Measurements from ENCODE around the gene VANGL1. TPM values are rescaled to one million over a fixed set of nuclear protein-coding genes. Genes with fewer than 3 reads are reported as not detected.

Gene VANGL1
- total RNA-seq, 1 donor = 11.8 TPM

GRCh38 chr1:115666206-115666605, 24.4 kb downstream of the VANGL1 start:
- no peak for DNase-seq (ENCODE audit: low read depth in 2 of 3, low spot score in 2 of 3)

GRCh38 chr1:115666702-115667101, 24.9 kb downstream of the VANGL1 start:
- DNase-seq (ENCODE audit: low read depth in 2 of 3, low spot score in 2 of 3) = no peak

- no peak for DNase-seq (ENCODE audit: low read depth in 2 of 3, low spot score in 2 of 3)
These were observed 26.8 kb downstream of the VANGL1 start for GRCh38 chr1:115668579-115668978.

- peak in 1 of 3 donors; percentile 16 for DNase-seq (ENCODE audit: low read depth in 2 of 3, low spot score in 2 of 3)
These were observed 27.4 kb downstream of the VANGL1 start for GRCh38 chr1:115669002-115669673.

GRCh38 chr1:115669886-115670285, 28.1 kb downstream of the VANGL1 start:
- no peak for DNase-seq (ENCODE audit: low read depth in 2 of 3, low spot score in 2 of 3)

GRCh38 chr1:115670476-115671175, 28.9 kb downstream of the VANGL1 start:
- peak in 1 of 3 donors; percentile 55 for DNase-seq (ENCODE audit: low read depth in 2 of 3, low spot score in 2 of 3)

- DNase-seq (ENCODE audit: low read depth in 2 of 3, low spot score in 2 of 3) = no peak
These were observed 29.6 kb downstream of the VANGL1 start for GRCh38 chr1:115671176-115671934.

- no peak for DNase-seq (ENCODE audit: low read depth in 2 of 3, low spot score in 2 of 3)
These were observed 30.6 kb downstream of the VANGL1 start for GRCh38 chr1:115672224-115673009.

GRCh38 chr1:115676498-115677181, 34.9 kb downstream of the VANGL1 start:
- peak in 1 of 3 donors; percentile 5 for DNase-seq (ENCODE audit: low read depth in 2 of 3, low spot score in 2 of 3)

- DNase-seq (ENCODE audit: low read depth in 2 of 3, low spot score in 2 of 3) = peak in 2 of 3 donors; percentile 58 to 82
These were observed 35.4 kb downstream of the VANGL1 start for GRCh38 chr1:115677182-115677555.

- DNase-seq (ENCODE audit: low read depth in 2 of 3, low spot score in 2 of 3) = peak in 2 of 3 donors; percentile 40 to 64
These were observed 35.8 kb downstream of the VANGL1 start for GRCh38 chr1:115677565-115677964.

GRCh38 chr1:115678141-115678540, 36.4 kb downstream of the VANGL1 start:
- no peak for DNase-seq (ENCODE audit: low read depth in 2 of 3, low spot score in 2 of 3)

GRCh38 chr1:115679141-115679611, 37.4 kb downstream of the VANGL1 start:
- no peak for DNase-seq (ENCODE audit: low read depth in 2 of 3, low spot score in 2 of 3)

GRCh38 chr1:115680730-115681111, 39.0 kb downstream of the VANGL1 start:
- DNase-seq (ENCODE audit: low read depth in 2 of 3, low spot score in 2 of 3) = no peak

GRCh38 chr1:115682792-115683191, 41.0 kb downstream of the VANGL1 start:
- no peak for DNase-seq (ENCODE audit: low read depth in 2 of 3, low spot score in 2 of 3)

GRCh38 chr1:115685029-115685705, 43.4 kb downstream of the VANGL1 start:
- no peak for DNase-seq (ENCODE audit: low read depth in 2 of 3, low spot score in 2 of 3)

GRCh38 chr1:115687744-115688143, 46.0 kb downstream of the VANGL1 start:
- DNase-seq (ENCODE audit: low read depth in 2 of 3, low spot score in 2 of 3) = no peak

GRCh38 chr1:115690972-115691371, 49.2 kb downstream of the VANGL1 start:
- DNase-seq (ENCODE audit: low read depth in 2 of 3, low spot score in 2 of 3) = no peak

- DNase-seq (ENCODE audit: low read depth in 2 of 3, low spot score in 2 of 3) = no peak
These were observed 50.5 kb downstream of the VANGL1 start for GRCh38 chr1:115692224-115692623.

- no peak for DNase-seq (ENCODE audit: low read depth in 2 of 3, low spot score in 2 of 3)
These were observed 53.0 kb downstream of the VANGL1 start for GRCh38 chr1:115694805-115695204.
